RWPE1 (cell line): Measurements from ENCODE around the gene SKOR2.
"Not testable (repeated sequence)": the region's sequence is repeated elsewhere in the genome, so short reads cannot be mapped to it uniquely, and the experiment has no call there.

Source experiments
- CTCF ChIA-PET: fragments of 350-600 bp; sonication (Branson Sonifier 250); formaldehyde crosslinking; extraction: SDS; loops from one replicate; lab custom pipeline; 2021; lab: Yijun Ruan, JAX
- POLR2A ChIA-PET: fragments of 400-600 bp; formaldehyde crosslinking; extraction: SDS; loops from one replicate; lab custom pipeline; 2020; ENCODE audit warnings: antibody characterized with exemption; ENCODE audit not compliant: low non-redundant PET; lab: Yijun Ruan, JAX
- DNase-seq: peaks from one replicate; pipeline ENCODE4 v3.0.0; 2012; ENCODE audit warnings: low spot score
- H3K27ac ChIP-seq: fragments of 450-650 bp; 2 replicates; pipeline ENCODE4 v1.5.1; 2017
- CTCF ChIP-seq: fragments of 450-650 bp; conservative IDR thresholded peaks from 2 replicates; pipeline ENCODE4 v1.5.1; 2017; ENCODE audit warnings: low read depth, mild to moderate bottlenecking

SKOR2 gene

GRCh38 chr18:47206945-47207637, 44.4 kb downstream of the SKOR2 start:
- no peak overlapping the region for H3K27ac ChIP-seq
- ChIA-PET POLR2A (no interaction called here), CTCF (no interaction called here)
- no peak for TF ChIP-seq CTCF
- no peak for DNase-seq

GRCh38 chr18:47204908-47205522, 46.4 kb downstream of the SKOR2 start:
- ChIA-PET POLR2A (no interaction called here), CTCF (interaction anchor here (0.5 to 1.2 kb wide), 12 partner anchors 10 to 550 kb away, joined by 3 to 5 read pairs (median 3); partner anchors contain the start of gene HDHD2)
- peak; percentile 20 for DNase-seq
- TF ChIP-seq CTCF = peak; percentile 80
- no peak overlapping the region for H3K27ac ChIP-seq

GRCh38 chr18:47203626-47204464, 47.6 kb downstream of the SKOR2 start:
- POLR2A ChIA-PET = no interaction called here
- no peak overlapping the region for H3K27ac ChIP-seq
- TF ChIP-seq CTCF = no peak
- no peak for DNase-seq
- CTCF ChIA-PET = interaction anchor here (0.8 to 1.2 kb wide), 4 partner anchors 11 to 153 kb away, joined by 3 to 4 read pairs (median 4); no protein-coding TSS in a partner anchor

GRCh38 chr18:47195961-47196360, 55.5 kb downstream of the SKOR2 start:
- DNase-seq, CTCF ChIA-PET, POLR2A ChIA-PET, H3K27ac ChIP-seq: not testable (repeated sequence)

GRCh38 chr18:47191961-47192360, 59.5 kb downstream of the SKOR2 start:
- ChIA-PET CTCF (no interaction called here), POLR2A (no interaction called here)
- DNase-seq = no peak
- no peak overlapping the region for H3K27ac ChIP-seq
- no peak for TF ChIP-seq CTCF

- no peak overlapping the region for H3K27ac ChIP-seq
- ChIA-PET CTCF (no interaction called here), POLR2A (no interaction called here)
- DNase-seq = no peak
- no peak for TF ChIP-seq CTCF
Measured at GRCh38 chr18:47187721-47188120, 63.7 kb downstream of the SKOR2 start.
